Measurements from ENCODE around the gene INF2.

Gene INF2

GRCh38 chr14:104654119-104654518 is 35.3 kb upstream of the INF2 start:
- no peaks in the 10 kb centered on the region for H3K79me1 ChIP-seq (replicated peaks; ENCODE audit: low read length, poor library complexity, severe bottlenecking)
- no peak overlapping the region for H3K23ac ChIP-seq (ENCODE audit: low read length in 2 of 2)
- no peak overlapping the region for H2AK5ac ChIP-seq (ENCODE audit: low read length, severe bottlenecking)
- WGBS, result 92% methylated on average over 6 of the region's 6 CpGs
- H3K9ac ChIP-seq (ENCODE audit: low read length), result no peak overlapping the region
- H3K14ac ChIP-seq (ENCODE audit: low read length in 2 of 2), result no peak overlapping the region
- no peak overlapping the region for H4K91ac ChIP-seq (ENCODE audit: low read length)
- H2AFZ ChIP-seq (ENCODE audit: low read depth, low read length), result no peak overlapping the region
- H3K36me3 ChIP-seq (ENCODE audit: control insufficient read depth in 1 of 2, insufficient read depth in 2 of 2, low read depth in 1 of 2, low read length in 2 of 2), result no peaks in the 10 kb centered on the region
- H3K27me3 ChIP-seq (ENCODE audit: control insufficient read depth in 1 of 2, insufficient read depth in 1 of 2, low read length in 2 of 2), result peaks cover 8 to 59% of the 10 kb centered on the region in 2 experiments
- H2BK15ac ChIP-seq (ENCODE audit: low read depth, poor library complexity, severe bottlenecking), result no peak overlapping the region
- no peak for DNase-seq
- no peaks in the 10 kb centered on the region for H3K9me3 ChIP-seq (ENCODE audit: control insufficient read depth, low read length)
- no peak overlapping the region for H2BK5ac ChIP-seq (ENCODE audit: low read depth, low read length, poor library complexity, severe bottlenecking)
- no peak overlapping the region for H4K8ac ChIP-seq (ENCODE audit: low read length)
- H3K4me2 ChIP-seq (ENCODE audit: low read length, poor library complexity, severe bottlenecking), result no peak overlapping the region
- H3K27ac ChIP-seq (ENCODE audit: low read length, poor library complexity, severe bottlenecking), result no peak overlapping the region
- no peak overlapping the region for H3K4me3 ChIP-seq (ENCODE audit: insufficient read depth in 1 of 2, low read depth in 1 of 2, low read length in 2 of 2)
- no peak overlapping the region for H3K18ac ChIP-seq (ENCODE audit: low read depth in 1 of 2, low read length in 2 of 2)
- peaks cover 8% of the 10 kb centered on the region for H3K4me1 ChIP-seq (ENCODE audit: control insufficient read depth, insufficient read depth, low read depth, low read length)
- H3K4ac ChIP-seq (ENCODE audit: low read depth in 1 of 2, low read length in 2 of 2), result no peak overlapping the region
- no peak overlapping the region for H2BK120ac ChIP-seq (ENCODE audit: low read depth, low read length)
- H2BK12ac ChIP-seq (ENCODE audit: low read length in 2 of 2), result no peak overlapping the region

GRCh38 chr14:104655128-104655848 is 34.1 kb upstream of the INF2 start:
- WGBS, result 90% methylated on average over 12 of the region's 14 CpGs
- no peak overlapping the region for H2AFZ ChIP-seq (ENCODE audit: low read depth, low read length)
- H4K91ac ChIP-seq (ENCODE audit: low read length), result no peak overlapping the region
- H3K9me3 ChIP-seq (ENCODE audit: control insufficient read depth, low read length), result no peaks in the 10 kb centered on the region
- H3K14ac ChIP-seq (ENCODE audit: low read length in 2 of 2), result no peak overlapping the region
- H4K8ac ChIP-seq (ENCODE audit: low read length), result no peak overlapping the region
- H2BK12ac ChIP-seq (ENCODE audit: low read length in 2 of 2), result no peak overlapping the region
- H3K4me2 ChIP-seq (ENCODE audit: low read length, poor library complexity, severe bottlenecking), result no peak overlapping the region
- H3K9ac ChIP-seq (ENCODE audit: low read length), result no peak overlapping the region
- H3K4me1 ChIP-seq (ENCODE audit: control insufficient read depth, insufficient read depth, low read depth, low read length), result peaks cover 5% of the 10 kb centered on the region
- H3K18ac ChIP-seq (ENCODE audit: low read depth in 1 of 2, low read length in 2 of 2), result no peak overlapping the region
- H2BK5ac ChIP-seq (ENCODE audit: low read depth, low read length, poor library complexity, severe bottlenecking), result no peak overlapping the region
- no peak overlapping the region for H2BK120ac ChIP-seq (ENCODE audit: low read depth, low read length)
- H2AK5ac ChIP-seq (ENCODE audit: low read length, severe bottlenecking), result no peak overlapping the region
- H3K23ac ChIP-seq (ENCODE audit: low read length in 2 of 2), result no peak overlapping the region
- no peak overlapping the region for H3K4ac ChIP-seq (ENCODE audit: low read depth in 1 of 2, low read length in 2 of 2)
- H3K27me3 ChIP-seq (ENCODE audit: control insufficient read depth in 1 of 2, insufficient read depth in 1 of 2, low read length in 2 of 2), result peaks cover 8 to 63% of the 10 kb centered on the region in 2 experiments
- no peak overlapping the region for H2BK15ac ChIP-seq (ENCODE audit: low read depth, poor library complexity, severe bottlenecking)
- H3K79me1 ChIP-seq (replicated peaks; ENCODE audit: low read length, poor library complexity, severe bottlenecking), result no peaks in the 10 kb centered on the region
- no peak for DNase-seq
- no peak overlapping the region for H3K27ac ChIP-seq (ENCODE audit: low read length, poor library complexity, severe bottlenecking)
- no peaks in the 10 kb centered on the region for H3K36me3 ChIP-seq (ENCODE audit: control insufficient read depth in 1 of 2, insufficient read depth in 2 of 2, low read depth in 1 of 2, low read length in 2 of 2)
- H3K4me3 ChIP-seq (ENCODE audit: insufficient read depth in 1 of 2, low read depth in 1 of 2, low read length in 2 of 2), result no peak overlapping the region

- Histone ChIP-seq H3K23ac (ENCODE audit: low read length in 2 of 2) (no peak overlapping the region), H3K27ac (ENCODE audit: low read length, poor library complexity, severe bottlenecking) (no peak overlapping the region), H2BK5ac (ENCODE audit: low read depth, low read length, poor library complexity, severe bottlenecking) (no peak overlapping the region), H2AFZ (ENCODE audit: low read depth, low read length) (no peak overlapping the region), H3K27me3 (ENCODE audit: control insufficient read depth in 1 of 2, insufficient read depth in 1 of 2, low read length in 2 of 2) (peaks cover 8 to 68% of the 10 kb centered on the region in 2 experiments), H3K4me3 (ENCODE audit: insufficient read depth in 1 of 2, low read depth in 1 of 2, low read length in 2 of 2) (no peak overlapping the region), H2AK5ac (ENCODE audit: low read length, severe bottlenecking) (no peak overlapping the region), H2BK15ac (ENCODE audit: low read depth, poor library complexity, severe bottlenecking) (no peak overlapping the region), H4K91ac (ENCODE audit: low read length) (no peak overlapping the region), H3K79me1 (replicated peaks; ENCODE audit: low read length, poor library complexity, severe bottlenecking) (no peaks in the 10 kb centered on the region), H3K18ac (ENCODE audit: low read depth in 1 of 2, low read length in 2 of 2) (no peak overlapping the region), H2BK120ac (ENCODE audit: low read depth, low read length) (no peak overlapping the region), H3K9ac (ENCODE audit: low read length) (no peak overlapping the region), H3K14ac (ENCODE audit: low read length in 2 of 2) (peak overlapping the region in 1 of 2 experiments; percentile 21), H4K8ac (ENCODE audit: low read length) (no peak overlapping the region), H2BK12ac (ENCODE audit: low read length in 2 of 2) (no peak overlapping the region), H3K9me3 (ENCODE audit: control insufficient read depth, low read length) (peaks cover 3% of the 10 kb centered on the region), H3K4me1 (ENCODE audit: control insufficient read depth, insufficient read depth, low read depth, low read length) (peaks cover 4% of the 10 kb centered on the region), H3K4ac (ENCODE audit: low read depth in 1 of 2, low read length in 2 of 2) (no peak overlapping the region), H3K36me3 (ENCODE audit: control insufficient read depth in 1 of 2, insufficient read depth in 2 of 2, low read depth in 1 of 2, low read length in 2 of 2) (no peaks in the 10 kb centered on the region), H3K4me2 (ENCODE audit: low read length, poor library complexity, severe bottlenecking) (no peak overlapping the region)
- 84% methylated on average over 29 of the region's 29 CpGs for WGBS
- DNase-seq, result no peak
These were observed 33.3 kb upstream of the INF2 start for GRCh38 chr14:104656014-104656714.

GRCh38 chr14:104657101-104657524 is 32.3 kb upstream of the INF2 start:
- H3K23ac ChIP-seq (ENCODE audit: low read length in 2 of 2), result no peak overlapping the region
- 81% methylated on average over 7 of the region's 8 CpGs for WGBS
- no peak for DNase-seq
- no peak overlapping the region for H3K4me3 ChIP-seq (ENCODE audit: insufficient read depth in 1 of 2, low read depth in 1 of 2, low read length in 2 of 2)
- H2AK5ac ChIP-seq (ENCODE audit: low read length, severe bottlenecking), result no peak overlapping the region
- no peak overlapping the region for H2AFZ ChIP-seq (ENCODE audit: low read depth, low read length)
- peaks cover 7% of the 10 kb centered on the region for H3K9me3 ChIP-seq (ENCODE audit: control insufficient read depth, low read length)
- H4K8ac ChIP-seq (ENCODE audit: low read length), result no peak overlapping the region
- no peak overlapping the region for H3K18ac ChIP-seq (ENCODE audit: low read depth in 1 of 2, low read length in 2 of 2)
- H3K4me2 ChIP-seq (ENCODE audit: low read length, poor library complexity, severe bottlenecking), result no peak overlapping the region
- H2BK5ac ChIP-seq (ENCODE audit: low read depth, low read length, poor library complexity, severe bottlenecking), result no peak overlapping the region
- no peaks in the 10 kb centered on the region for H3K36me3 ChIP-seq (ENCODE audit: control insufficient read depth in 1 of 2, insufficient read depth in 2 of 2, low read depth in 1 of 2, low read length in 2 of 2)
- no peak overlapping the region for H3K4ac ChIP-seq (ENCODE audit: low read depth in 1 of 2, low read length in 2 of 2)
- peaks cover 8 to 67% of the 10 kb centered on the region in 2 experiments for H3K27me3 ChIP-seq (ENCODE audit: control insufficient read depth in 1 of 2, insufficient read depth in 1 of 2, low read length in 2 of 2)
- no peaks in the 10 kb centered on the region for H3K79me1 ChIP-seq (replicated peaks; ENCODE audit: low read length, poor library complexity, severe bottlenecking)
- no peak overlapping the region for H2BK12ac ChIP-seq (ENCODE audit: low read length in 2 of 2)
- H2BK15ac ChIP-seq (ENCODE audit: low read depth, poor library complexity, severe bottlenecking), result no peak overlapping the region
- H4K91ac ChIP-seq (ENCODE audit: low read length), result peak overlapping the region; percentile 73
- no peak overlapping the region for H2BK120ac ChIP-seq (ENCODE audit: low read depth, low read length)
- H3K27ac ChIP-seq (ENCODE audit: low read length, poor library complexity, severe bottlenecking), result no peak overlapping the region
- H3K14ac ChIP-seq (ENCODE audit: low read length in 2 of 2), result no peak overlapping the region
- no peak overlapping the region for H3K9ac ChIP-seq (ENCODE audit: low read length)
- peaks cover 4% of the 10 kb centered on the region for H3K4me1 ChIP-seq (ENCODE audit: control insufficient read depth, insufficient read depth, low read depth, low read length)

Measured in mesenchymal stem cell (in vitro differentiated cells and primary cell).